NCI-H2081 treated with DMSO at 0.1 percent for 48 hours (cell line): Measurements from ENCODE around the gene ZNF831.

Experiments
- DNase-seq: peaks from one replicate; lab custom pipeline; 2025; lab: John Stamatoyannopoulos, UW

ZNF831 gene

GRCh38 chr20:59179988-59180387 lies 16.4 kb downstream of the ZNF831 start:
- no peak for DNase-seq

GRCh38 chr20:59181936-59182335 lies 18.3 kb downstream of the ZNF831 start:
- no peak for DNase-seq

- no peak for DNase-seq
These were observed 18.9 kb downstream of the ZNF831 start for GRCh38 chr20:59182401-59183044.

GRCh38 chr20:59183751-59184150 lies 20.1 kb downstream of the ZNF831 start:
- no peak for DNase-seq

GRCh38 chr20:59184880-59185447 lies 21.3 kb downstream of the ZNF831 start:
- no peak for DNase-seq

GRCh38 chr20:59185809-59186208 lies 22.2 kb downstream of the ZNF831 start:
- DNase-seq: no peak

GRCh38 chr20:59190466-59190865 lies 26.8 kb downstream of the ZNF831 start:
- no peak for DNase-seq

- DNase-seq: no peak
These were observed 27.6 kb downstream of the ZNF831 start for GRCh38 chr20:59191036-59191755.

GRCh38 chr20:59191756-59192532 lies 28.3 kb downstream of the ZNF831 start:
- no peak for DNase-seq

- DNase-seq: no peak
These were observed 28.9 kb downstream of the ZNF831 start for GRCh38 chr20:59192533-59192896.

GRCh38 chr20:59193325-59193724 lies 29.7 kb downstream of the ZNF831 start:
- no peak for DNase-seq

- DNase-seq: no peak
These were observed 30.7 kb downstream of the ZNF831 start for GRCh38 chr20:59194023-59194935.

- DNase-seq: no peak
These were observed 31.8 kb downstream of the ZNF831 start for GRCh38 chr20:59195316-59195993.

GRCh38 chr20:59204165-59204894 lies 40.7 kb downstream of the ZNF831 start:
- DNase-seq: no peak

- DNase-seq: no peak
These were observed 41.4 kb downstream of the ZNF831 start for GRCh38 chr20:59205044-59205443.

- no peak for DNase-seq
These were observed 43.6 kb downstream of the ZNF831 start for GRCh38 chr20:59207235-59207634.

GRCh38 chr20:59207742-59208357 lies 44.2 kb downstream of the ZNF831 start:
- DNase-seq: no peak

- DNase-seq: no peak
These were observed 46.6 kb downstream of the ZNF831 start for GRCh38 chr20:59210186-59210585.

GRCh38 chr20:59211208-59211765 lies 47.7 kb downstream of the ZNF831 start:
- no peak for DNase-seq

- no peak for DNase-seq
These were observed 50.5 kb downstream of the ZNF831 start for GRCh38 chr20:59214073-59214472.
